Stimulated activated CD4-positive, alpha-beta T cell treated with anti-CD3 and anti-CD28 coated beads, Interleukin-4, amount 100 ng/mL, for 4 hours (primary cell): ENCODE results near the gene CDR2.

Experiments
- DNase-seq, 2 experiments: peaks; one replicate each; pipeline ENCODE4 v3.0.0-alpha.2; 2020

The CDR2 gene

DNA sequence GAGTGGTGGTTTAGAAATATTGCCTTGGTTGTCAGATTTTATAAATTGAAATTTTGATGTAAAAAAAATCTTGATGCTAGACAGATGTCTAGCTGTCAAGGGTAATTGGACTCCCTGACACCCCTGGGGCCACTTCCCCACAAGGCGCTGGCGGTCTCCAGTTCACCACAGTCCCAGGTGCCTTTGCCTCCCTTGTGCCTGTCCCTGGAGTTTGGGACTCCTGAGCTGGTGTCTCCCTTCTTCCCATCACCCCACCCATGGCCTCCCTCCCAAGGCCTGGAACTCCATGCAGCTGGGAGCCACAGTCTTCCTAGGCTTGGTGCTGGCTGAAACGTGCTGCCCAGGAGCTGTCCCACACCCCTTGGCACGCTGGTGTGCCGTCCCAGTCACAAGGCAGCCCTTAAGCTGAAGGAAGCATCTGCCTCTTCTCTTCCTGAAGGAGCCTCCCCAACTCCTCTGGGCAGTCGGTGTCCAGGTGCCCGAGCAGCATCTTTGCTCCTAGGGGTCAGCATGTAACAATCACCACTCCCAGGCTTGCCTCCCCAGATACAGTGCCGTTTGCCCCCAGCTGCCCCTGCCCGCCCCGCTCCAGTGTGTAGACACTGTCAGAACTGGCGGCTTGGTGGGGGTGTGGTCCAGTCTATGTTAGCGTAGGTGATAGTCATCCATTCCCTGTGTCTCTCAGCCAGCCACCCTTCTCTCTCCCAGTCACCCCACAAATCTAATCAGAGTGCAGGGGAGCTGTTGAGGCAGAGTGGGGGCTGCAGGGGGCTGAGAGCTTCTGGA, 51.1 kb downstream of the CDR2 start:
- no peak for DNase-seq

DNA sequence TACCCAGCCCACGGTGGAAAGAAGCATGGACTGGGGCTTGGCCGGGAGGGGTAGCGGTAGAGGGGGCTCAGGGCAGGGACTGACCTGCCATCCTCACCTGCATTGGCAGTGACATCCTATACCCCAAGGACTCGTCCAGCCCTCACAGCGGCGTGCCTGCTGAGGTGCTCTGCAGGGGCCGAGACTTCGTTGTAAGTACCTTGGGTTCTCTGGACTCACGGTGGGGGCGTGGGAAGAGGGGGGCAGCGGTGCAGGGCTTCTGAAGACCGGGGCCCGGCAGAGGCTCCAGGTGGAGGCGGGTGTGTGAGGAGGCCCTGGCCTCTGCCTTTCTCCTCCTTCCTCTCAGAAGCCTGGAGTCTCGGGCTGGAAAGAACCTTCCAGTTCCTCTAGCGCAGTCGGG, 51.7 kb downstream of the CDR2 start:
- no peak for DNase-seq

DNA sequence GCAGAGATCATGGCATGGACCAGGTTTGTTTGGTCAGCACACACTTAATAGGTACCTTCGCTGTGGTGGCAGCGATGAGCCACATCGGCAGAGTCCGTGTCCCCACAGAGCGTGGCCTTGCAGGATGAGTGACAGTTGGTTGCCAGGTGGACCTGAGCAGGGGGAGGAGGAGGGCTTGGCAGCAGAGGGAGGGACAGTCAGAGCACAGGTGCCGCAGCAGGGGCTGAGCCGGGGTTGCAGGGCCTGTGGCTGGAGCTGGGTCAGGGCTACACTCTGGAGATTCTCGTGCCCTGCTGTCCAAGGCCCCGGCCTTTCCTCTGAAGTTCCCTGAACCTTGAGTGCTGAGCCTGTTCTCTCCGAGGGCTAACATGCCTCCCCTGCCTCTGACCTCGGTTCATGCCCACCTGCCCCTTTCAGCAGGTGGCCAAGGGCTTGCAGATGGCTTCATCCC, 52.4 kb downstream of the CDR2 start:
- no peak for DNase-seq

DNA sequence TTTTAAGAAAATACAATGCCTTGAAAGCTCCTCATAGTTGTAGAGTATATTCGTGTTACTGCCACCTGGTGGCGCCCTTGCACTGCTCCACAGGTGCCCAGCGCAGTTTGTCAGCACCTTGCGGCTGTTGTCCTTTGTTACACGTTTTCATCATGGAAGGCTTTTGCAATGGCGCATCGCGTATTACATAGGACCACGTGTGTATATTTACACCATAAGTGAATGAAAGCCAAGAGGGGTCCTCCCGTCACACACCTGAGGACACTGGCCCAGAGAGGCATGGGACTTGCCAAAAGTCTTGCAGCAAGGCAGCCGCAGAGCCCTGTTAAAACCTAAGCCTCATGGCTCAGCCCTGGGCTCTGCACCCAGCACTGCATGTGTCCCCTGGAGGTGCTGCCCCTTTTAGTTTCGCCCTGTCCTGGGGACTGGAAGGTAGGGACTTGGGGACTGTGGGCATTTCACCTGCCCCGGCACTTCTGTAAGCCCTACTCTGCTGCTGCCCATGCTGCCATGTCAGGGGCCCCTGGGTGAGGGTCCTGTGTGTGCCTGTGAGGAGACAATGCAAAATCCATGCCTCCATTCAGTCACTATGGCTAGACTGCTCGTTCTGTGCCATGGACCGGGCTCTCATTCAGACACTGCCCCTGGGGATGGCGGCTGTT, 52.9 kb downstream of the CDR2 start:
- peak; percentile 53 to 58 for DNase-seq

DNA sequence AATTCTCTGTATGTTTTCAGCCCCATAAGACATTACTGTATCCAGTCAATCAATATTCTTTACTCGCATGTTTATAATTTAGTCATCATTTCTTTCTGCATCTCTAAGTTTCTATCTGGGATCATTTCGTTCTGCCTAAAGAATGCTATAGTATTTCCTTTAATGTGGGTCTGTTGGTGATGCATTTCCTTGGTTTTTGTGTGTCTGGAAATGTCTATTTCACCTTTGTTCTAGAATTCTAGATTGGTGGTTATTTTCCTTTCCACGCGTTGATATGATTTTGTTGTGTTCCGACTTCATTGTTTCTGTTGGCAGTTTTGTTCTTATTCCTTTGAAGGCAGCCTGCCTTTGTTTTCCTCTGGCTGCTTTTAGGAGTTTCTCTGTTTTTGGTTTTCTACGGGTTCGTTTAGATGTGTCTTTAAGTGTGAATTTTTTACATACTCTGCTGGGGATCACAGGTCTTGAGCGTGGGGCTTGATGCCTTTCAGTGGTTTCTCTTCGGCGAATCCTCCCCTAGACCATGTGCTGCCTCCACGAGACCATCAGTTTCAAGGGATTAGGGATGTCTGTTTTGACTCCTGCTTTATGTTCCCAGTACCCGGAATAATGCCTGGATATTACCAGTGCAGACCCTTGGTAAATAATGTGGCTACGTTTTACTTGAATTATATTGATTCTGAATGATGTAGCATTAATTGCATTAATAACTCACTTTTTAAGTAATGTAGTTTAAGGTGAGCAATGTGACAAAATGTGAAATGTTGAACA, 53.7 kb downstream of the CDR2 start:
- no peak for DNase-seq

DNA sequence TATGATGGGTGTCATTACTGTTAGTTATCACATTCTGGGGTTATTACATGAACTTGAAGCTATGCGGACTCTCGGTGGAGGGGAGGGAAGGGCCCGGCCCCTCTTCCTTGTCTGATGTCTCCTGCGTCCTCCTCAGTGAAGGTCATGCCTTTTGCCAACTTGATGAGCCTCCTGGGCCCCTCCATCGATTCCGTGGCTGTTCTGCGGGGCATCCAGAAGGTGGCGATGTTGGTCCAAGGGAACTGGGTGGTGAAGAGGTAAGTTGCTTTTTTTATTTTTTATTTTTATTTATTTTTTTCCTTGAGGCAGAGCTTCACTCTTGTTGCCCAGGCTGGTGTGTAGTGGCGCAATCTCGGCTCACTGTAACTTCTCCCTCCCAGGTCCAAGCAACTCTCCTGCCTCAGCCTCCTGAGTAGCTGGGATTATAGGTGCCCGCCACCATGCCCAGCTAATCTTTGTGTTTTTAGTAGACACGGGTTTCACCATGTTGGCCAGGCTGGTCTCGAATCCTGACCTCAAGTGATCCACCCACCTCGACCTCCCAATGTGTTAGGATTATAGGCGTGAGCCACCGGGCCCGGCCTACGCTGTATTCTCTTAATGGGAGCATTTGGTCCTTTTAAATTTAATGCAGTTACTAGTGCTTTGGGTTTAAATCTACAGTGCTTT, 55.6 kb downstream of the CDR2 start:
- peak; percentile 32 to 46 for DNase-seq

DNA sequence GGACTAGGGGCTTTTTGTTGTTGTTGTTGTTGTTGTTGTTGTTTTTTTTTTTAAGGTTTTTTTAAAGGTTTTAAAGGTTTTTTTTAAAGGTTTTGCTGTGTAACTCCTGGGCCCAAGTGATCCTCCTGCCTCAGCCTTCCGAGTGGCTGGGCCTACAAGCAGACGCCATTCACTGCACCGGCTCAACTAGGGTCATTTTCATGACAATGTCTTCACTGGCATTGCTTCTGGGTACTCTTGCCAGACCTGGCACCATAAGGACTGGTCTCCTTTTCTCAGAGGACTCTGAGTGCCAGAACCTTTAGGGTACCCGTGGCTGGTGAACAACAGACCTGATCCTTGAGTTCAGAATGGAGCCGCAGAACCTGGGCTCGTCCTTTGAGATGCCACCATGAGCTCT, 56.8 kb downstream of the CDR2 start:
- no peak for DNase-seq

DNA sequence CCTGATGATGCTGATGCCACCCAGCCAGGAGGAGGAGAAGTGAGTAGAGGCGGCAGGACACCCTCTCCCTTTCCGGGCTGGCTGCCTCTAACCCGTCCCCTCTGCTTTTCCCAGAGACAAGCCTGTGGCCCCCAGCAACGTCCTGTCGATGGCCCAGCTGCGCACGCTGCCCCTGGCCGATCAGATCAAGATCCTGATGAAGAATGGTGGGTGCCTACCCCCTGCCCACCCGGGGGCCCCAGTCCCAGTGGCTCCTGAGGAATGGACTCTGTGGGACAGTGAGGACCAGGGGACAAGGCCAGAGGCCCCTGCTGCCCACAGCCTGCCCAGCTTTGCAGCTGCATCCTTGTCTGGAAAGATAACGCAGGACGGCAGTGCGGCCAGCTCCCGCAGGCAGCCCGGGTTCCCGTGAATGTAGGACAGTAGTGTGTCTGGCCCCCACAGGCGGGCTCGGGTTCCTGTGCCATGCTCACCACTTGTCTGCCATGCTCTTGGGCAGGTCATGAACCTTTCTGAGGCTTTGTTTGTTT, 57.4 kb downstream of the CDR2 start:
- no peak for DNase-seq

DNA sequence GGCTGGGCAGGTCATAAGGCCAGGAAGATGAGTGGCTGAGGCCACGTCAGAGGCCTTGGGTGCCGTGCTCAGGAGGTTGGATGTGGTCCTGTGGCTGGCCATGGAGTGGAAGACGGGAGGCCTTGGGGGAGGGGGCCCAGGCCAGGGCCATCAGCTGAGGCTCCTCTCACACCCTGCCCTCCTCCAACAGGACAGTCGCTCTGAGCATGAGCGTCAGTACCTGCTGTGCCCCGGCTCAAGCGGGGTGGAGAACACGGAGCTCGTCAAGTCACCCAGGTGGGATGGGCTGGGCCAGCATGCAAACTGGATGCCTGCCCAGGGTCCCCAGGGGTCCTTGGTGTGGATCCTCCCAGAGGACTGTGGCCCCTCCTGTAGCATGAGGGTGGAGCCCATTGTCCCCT, 58.0 kb downstream of the CDR2 start:
- DNase-seq: no peak

DNA sequence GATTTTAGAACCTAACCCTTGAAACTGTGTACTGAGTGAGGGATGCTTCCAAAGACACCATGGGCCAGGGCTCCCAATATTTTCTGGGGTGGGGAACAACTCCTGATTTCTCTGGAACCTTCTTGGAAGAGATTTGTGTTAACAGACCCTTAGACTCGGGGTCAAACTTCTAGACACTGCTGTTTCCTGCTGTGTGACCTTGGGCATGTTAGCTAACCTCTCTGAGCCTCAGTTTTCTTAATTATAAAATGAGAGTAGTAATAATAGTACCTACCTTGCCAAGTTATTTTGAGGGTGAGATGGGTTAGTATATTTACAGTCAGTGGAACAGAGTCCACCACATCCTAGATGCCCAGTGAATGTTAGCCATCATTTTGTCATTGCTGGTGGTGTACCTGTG, 58.4 kb downstream of the CDR2 start:
- DNase-seq: no peak

DNA sequence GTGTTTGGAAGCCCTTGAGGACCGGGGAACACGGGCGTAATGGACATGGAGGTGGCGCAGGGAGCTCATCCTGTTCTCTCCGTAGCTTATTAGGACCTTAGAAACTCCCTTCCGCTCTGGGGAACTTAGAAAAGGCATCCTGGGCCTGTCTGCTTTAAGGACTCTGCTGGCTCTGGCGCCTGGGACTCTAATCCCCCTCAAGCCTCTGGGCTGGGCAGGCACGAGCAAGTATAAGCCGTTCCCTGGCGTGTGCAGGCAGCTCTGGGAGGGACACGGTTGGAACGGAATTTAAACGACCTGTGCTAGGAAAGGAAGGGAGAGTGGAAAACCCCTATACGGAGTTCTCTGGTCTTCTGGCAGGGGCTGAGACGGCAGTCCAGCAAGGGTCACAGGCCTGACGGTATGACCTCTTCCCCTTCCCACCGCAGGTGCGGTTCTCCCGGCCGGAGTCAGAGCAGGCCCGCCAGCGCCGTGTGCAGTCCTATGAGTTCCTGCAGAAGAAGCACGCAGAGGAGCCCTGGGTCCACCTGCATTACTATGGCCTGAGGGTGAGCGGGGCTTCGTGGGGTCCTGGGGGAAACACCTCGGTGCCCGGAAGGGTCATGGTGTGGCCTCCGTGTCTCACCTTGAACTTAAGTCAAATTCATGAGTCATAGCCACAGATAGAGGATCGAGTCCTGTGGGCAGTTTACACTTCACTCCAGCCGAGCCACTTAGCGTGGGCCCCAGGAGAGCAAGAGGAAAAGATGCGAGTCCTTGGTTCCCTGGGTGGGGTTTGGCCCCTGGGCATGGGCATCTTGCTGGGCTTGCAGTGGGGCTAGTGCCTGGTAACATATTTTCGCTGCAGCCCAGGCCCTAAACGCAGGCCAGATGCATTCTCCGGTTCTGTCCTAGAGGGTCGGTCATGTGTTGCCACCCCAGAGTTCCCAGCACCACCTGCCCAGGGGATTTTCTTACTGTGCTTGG, 59.5 kb downstream of the CDR2 start:
- DNase-seq: no peak

DNA sequence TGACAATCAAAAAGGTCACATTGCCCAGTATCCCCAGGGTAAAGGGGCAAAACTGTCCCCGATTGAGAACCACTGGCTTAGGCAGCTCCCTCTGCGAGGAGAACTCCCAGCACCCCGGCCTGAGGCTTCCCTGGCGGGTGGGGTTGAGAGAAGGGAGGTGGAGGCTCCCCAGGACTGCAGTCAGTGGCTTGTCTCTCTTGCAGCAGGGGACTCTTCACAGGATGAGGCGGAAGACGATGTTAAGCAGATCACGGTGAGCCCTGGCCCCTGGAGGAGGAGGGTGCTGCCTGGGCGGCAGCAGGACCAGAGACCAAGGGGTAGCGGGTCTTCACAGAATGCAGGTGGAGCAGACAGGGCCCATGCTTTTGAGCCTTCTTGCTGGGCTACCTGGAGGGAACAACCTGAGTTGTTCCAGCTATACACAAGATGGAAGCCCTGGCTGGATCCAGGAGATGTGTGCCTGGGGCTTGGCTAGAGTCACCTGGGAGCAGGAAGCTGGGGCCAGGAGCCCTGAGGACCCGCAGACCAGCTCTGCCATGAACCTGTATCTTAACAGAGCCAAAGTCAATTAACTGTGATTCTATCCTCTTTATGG, 60.4 kb downstream of the CDR2 start:
- DNase-seq: no peak

DNA sequence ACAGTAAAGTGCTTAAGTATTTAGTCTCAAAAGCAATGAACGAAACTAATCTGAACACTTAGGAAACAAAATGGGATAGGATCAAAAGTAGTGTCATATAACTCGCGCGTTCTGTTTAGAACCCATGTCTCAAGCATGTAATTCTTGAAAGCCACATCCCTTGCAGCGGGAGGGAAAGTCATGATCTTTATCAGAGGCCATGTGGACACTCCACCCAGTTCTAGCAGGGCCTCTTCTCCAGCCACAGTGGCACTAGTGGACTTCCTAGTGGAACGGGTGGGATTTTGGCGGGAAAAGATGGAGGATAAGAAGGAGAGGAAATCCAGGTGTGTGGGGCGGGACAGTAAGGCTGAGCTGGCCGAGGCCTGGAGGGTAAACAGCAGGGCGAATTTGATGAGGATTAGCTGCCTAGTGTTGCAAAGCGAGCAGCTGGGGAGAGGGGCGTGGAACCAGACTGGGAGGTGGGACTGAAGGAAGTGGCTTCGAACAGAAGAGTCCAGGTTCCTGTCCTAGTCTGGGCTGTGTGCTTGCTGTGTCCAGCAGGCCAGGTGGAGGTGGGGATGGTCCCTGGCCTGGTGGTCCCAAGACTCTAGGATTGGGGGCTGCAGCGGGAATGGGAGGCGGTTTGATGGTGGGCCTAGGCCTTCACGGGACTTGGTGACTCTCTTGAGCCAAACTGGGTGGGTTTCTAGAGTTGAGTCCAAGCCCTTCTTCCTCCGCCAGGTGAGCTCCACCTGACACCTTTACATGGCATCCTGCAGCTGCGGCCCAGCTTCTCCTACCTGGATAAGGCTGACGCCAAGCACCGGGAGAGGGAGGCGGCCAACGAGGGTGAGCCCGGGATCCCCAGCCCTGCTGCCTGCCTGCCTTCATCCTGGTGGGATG, 61.3 kb downstream of the CDR2 start:
- no peak for DNase-seq

DNA sequence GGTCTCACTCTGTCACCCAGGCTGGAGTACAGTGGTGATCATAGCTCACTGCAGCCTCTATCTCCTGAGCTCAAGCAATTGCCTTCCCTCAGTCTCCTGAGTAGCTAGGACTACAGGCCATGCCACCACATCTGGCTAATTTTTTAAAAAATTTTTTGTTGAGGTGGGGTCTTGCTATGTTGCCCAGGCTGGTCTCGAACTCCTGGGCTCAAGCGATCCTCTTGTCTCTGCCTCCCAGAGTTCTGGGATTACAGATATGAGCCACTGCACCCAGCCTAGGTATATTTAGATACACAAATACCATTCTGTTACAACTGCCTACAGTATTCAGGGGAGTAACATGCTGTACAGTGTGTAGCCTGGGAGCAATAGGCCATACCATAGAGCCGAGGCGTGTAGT, 62.9 kb downstream of the CDR2 start:
- DNase-seq: no peak

DNA sequence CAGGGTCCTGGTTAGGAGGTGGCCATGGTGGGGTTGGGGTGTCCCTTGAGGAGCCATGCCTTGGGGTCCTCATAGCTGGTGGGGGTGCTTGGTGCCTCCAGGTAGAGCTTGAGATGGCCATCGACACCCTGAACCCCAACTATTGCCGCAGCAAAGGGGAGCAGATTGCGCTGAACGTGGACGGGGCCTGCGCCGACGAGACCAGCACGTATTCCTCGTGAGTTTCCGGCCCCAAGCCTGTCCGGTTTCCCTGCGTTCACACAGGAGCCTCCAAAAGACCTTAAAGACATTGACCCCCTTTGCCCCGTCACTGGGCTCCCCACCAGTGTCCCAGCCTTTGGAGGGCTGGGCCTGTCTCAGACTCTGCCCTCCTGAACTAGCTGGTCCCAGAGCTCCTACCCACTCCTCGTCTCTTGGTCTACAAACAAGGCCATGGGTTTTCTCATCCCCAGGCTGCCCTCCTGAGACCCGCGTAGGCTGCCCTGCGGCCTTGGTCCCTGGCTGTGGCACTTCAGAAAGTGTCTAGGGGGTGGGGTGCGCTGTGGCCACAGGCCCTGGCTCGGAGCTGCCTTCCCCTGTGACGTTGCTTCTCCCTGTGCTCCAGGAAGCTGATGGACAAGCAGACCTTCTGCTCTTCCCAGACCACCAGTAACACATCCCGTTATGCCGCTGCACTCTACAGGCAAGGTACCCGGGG, 65.4 kb downstream of the CDR2 start:
- no peak for DNase-seq

DNA sequence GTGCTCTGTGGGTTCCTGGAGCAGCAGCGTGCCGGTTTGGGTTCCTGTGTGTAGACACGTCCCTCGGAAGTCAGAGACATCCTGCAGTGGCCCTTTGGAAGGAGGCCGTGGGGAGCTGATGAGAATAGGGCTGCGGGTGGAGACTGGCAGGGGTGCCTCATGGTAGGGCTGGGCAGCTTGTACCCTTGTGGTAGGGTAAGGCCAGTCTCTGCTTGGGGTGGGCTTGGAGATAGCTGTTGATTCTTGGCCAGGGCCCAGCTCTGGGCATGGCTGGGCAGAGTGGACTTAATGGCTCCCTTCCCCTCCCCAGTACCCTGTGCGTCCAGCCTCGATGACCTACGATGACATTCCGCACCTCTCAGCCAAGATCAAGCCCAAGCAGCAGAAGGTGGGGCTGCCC, 66.6 kb downstream of the CDR2 start:
- no peak for DNase-seq

DNA sequence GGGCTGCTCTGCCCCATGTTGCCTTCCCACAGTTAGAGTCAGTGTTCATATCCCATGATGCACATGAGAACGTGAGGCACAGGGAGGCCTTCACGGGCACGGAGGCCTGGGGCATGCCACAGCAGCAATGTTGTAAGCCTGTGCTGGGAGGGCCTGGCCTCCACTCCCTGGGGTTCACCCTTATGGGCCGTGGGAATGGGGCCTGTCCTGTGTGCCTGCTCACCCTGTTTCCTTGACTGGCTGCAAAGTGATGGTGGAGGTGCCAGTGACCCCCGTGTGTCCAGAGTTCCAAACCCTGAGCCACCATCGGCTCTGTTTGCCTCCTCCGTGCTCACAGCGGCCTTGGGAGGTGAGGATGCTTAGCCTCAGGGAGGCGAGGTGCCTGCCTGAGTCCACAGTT, 67.6 kb downstream of the CDR2 start:
- DNase-seq: no peak

DNA sequence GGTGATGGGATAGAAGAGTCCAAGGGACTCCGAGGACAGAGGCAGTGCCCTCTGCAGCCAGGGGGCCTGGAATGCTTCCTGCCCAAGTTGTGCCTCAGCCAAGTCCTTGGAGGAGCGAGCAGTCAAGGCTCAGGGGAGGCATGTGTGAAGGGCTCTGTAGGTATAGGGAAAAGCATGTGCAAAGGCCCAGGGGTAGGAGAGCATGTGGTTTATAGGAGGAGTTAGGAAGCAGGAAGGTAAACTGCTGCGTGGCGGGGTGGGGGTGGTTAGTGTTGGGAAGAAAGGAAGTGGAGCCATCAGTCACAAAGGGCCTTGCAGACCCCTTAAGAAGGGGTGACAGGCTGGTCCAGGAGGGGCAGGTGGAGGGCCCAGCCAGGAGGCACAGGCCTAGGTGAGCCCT, 70.0 kb downstream of the CDR2 start:
- DNase-seq: no peak

DNA sequence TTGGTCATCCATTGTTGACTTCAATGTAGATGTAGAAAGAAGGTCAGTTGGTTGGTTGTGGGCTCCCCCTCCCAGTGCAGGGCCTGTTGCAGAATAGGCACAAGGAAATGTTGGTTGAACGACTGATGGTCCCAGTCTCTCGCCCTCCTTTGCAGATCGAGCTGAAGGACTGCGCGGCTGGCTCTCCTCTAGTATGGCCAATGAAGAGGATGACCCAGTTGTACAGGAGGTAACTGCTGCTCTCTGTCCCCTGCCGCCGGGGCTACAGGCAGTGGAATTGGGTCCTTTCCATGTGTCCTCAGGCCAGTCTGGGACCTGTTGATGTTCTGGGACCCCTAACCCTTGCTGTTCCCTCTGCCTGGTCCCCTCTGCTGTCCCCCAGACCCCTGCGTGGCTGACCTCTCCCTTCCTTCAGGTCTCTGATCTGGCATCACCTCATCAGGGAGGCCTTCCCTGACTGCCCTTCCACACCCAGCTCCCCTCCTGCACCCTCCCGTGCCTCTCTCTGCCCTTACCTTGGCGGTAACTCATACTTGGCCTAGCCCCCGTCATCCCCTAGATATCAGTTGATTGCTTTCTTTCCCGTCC, 71.5 kb downstream of the CDR2 start:
- no peak for DNase-seq
